ENCODE results near the gene ATF6. TPM values are rescaled to one million over a fixed set of nuclear protein-coding genes. Genes with fewer than 3 reads are reported as not detected.
"Not testable (repeated sequence)": the region's sequence is repeated elsewhere in the genome, so short reads cannot be mapped to it uniquely, and the experiment has no call there.

The ATF6 gene
- total RNA-seq, 1 donor from 2014 or later = 31.1 TPM

DNA sequence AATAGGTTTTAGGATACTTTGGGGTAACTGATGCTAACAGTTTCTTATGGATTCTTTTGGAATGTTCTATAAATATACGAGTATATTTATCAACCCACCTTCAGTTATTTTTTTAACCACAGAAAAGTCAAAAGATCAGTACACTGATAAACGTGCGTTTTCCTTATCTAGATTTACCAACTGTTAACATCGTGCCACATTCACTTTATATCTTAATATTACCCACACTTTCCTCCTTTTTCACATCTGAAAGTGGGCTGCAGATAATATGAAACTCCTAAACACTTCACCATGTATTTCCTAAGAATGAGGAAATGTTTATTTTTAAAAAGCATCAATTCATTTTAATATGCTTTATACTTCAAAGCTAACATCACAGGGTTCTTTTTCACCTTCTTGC lies 7.7 kb downstream of the ATF6 start:
- intact Hi-C loops (cut with micrococcal nuclease) = no loop called here

DNA sequence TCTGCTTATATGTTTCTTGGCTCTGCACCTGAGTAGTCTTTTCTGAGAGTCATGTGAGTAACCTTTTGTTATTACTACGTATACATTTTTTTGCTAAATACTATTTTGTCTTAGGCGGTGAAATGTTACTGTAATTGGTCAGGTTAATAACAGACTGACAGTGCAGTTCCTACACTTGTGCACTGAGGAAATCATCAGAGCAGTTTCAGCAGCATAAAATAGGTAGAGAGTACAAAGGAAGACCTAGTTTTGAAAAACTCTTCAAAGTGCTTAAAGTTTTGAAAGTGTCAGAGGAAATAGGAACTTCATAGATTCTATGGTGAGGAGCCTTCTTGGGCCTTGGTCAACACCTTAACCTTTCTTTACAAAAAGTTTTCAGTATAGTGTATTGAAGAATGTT lies 11.1 kb downstream of the ATF6 start:
- intact Hi-C loops (cut with micrococcal nuclease) = no loop called here

DNA sequence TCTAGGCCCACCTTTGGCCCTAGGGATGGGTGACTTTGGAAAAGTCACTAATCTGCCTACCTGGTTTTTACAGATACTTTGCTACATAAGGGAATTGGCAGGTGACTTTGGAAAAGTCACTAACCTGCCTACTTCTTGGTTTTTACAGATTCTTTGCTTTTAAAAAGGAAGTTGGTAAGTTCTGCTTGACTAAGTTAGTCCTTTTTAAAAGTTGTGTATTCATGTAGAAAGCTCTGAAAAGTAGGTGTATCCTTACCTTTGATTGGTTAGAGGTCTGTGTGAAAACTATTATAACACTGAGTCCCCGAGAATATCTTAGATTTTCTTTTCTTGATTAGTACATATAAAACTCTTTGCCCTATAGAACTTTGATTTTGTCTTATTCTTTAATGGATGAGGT lies 12.4 kb downstream of the ATF6 start:
- intact Hi-C loops (cut with micrococcal nuclease) = no loop called here

DNA sequence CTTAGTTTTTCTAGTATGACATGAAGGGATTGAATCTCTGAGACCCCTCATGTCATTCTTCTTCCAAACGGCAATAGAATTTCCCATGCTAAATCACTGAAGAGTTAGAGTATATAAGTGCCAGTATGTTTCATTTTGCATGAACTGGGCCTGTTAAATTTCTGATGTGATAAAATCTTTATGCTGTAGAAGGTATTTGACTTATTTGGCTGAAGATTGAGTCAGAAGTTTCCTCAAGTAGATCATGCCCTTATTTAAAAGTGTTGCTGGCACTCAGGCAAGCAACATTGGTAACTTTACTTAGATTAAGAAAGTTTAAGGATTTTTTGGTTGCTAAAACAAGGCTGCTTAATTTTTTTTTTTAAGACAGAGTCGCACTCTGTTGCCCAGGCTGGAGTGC lies 13.3 kb downstream of the ATF6 start:
- intact Hi-C loops (cut with micrococcal nuclease) = no loop called here

DNA sequence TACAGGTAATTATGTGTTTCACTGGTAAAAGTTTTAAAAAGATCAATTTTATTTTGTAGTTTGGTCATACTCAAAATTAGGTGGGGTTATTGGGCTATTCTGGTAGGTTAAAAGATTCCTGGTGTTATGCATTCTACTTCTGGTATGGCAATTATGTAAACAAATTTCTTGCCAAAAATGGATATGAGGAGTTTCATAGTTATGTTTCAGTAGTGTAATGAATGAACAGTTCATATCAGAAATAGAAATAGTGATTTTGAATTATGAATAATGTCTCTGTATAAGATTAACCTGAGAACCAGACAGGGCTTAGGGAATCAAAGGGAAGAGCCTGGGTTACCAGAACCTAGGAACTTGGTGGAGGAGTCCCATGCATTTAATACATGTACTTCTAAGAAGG lies 15.9 kb downstream of the ATF6 start:
- intact Hi-C loops (cut with micrococcal nuclease) = no loop called here

DNA sequence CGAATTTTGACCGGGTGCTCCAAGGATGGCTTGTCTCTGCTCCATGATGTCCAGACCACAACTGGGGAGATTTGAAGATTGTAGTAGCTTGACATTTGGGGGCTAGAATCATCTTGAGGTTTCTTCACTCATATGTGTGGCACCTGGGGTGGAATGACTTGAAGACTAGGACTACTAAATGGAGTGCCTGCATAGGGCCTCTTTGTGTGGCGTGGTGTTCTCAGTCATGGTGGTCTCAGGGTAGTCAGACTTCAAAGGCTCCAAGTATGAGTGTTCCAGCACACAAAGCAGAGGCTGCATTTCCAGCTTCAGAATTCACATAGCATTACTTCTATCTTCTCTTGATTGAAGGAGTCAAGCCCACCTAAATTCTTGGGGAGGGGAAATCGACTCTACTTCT lies 16.8 kb downstream of the ATF6 start:
- intact Hi-C loops (cut with micrococcal nuclease) = no loop called here

DNA sequence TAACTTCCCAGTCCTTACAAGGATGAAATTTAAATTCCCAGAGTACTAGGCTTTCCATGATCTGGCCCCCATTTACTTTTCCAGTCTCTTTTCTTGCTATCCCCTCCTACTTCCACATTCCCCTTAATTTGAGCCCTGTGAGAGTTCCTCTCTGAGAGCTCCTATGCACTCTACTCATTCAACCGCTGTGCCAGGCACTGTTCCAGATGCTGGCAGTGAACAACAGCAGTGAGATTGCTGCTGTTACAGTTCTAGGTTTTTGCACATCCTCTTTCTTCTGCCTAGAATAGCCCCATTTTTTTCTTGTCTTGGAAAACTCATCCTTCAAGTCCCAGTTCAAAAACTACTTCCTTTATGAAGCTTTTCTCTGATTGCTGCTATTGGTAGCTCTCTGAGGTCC lies 18.8 kb downstream of the ATF6 start:
- intact Hi-C loops (cut with micrococcal nuclease) = no loop called here

DNA sequence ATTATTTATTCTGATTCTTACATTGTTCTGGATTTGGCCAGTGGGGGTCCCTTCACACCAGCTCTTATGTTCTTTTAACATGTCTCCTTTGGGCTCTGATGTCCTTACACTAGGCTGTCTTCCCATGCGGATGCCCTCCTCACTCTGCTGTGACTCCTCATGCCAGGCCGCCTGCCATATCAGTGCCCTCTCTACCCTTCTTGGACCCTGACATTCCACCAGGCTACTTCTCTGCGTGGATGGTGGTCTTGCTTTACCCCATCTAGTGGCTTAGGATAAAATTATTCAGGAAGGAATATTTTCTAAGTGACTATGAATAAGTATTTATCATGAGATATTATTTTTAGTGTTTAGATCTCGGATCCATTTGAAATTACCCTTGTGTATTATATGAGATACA lies 21.2 kb downstream of the ATF6 start:
- intact Hi-C loops (cut with micrococcal nuclease) = no loop called here

DNA sequence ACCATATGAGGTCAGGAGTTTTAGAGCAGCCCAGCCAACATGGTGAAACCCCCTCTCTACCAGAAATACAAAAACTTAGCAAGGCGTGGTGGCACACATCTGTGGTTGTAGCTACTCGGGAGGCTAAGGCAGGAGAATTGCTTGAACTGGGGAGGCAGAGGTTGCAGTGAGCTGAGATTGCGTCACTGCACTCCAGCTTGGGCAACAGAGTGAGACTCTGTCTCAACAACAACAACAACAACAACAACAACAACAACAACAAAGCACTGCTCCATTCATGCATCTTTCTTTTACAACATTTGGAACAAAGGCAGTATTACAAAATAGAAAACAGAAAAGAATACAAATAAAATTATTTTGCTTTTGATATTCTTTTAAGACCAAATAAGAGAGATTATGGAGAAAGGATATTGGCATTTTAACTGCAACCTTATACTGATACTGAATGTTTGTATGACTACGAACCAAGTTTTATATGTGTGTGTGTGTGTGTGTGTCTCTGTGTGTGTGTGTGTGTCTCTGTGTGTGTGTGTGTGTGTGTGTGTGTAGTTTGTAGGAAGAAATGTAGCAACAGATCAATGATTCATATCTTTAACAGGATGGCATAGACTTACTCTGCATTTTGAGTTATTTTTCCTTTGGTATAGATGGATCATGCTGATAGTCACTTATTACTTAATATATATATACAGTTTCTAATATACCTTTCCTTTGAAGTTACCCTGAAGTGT lies 24.6 kb downstream of the ATF6 start:
- intact Hi-C loops (cut with micrococcal nuclease) = loop anchor here (10.0 kb wide), 1 partner anchor 174 kb away; no protein-coding TSS in a partner anchor

DNA sequence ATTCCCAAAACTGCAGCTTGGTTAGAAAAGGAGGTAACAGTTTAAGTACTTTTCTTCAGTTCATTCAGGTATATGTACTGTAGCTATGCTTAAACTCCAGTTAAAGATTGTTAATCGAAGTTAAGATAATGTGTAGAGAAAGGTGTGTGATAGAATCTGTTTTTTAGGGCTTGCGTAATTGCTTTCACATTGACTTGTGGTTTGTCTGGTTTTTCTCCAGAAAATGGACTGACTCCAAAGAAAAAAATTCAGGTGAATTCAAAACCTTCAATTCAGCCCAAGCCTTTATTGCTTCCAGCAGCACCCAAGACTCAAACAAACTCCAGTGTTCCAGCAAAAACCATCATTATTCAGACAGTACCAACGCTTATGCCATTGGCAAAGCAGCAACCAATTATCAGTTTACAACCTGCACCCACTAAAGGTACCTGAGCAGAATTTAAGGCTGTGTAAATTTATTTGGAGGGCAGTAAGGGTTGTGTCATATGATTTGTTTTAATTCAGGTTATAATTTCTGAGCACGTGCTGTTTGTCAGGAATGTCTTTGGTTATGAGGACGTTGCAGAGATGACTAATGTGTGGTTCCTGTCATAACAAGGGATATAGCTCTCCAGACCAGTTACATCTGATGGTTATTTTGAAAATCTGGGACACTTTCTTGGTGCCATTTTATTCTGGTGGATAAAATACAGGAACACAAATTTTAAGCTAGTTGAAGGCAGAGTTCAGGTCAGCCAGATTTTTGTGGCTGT lies 26.0 kb downstream of the ATF6 start:
- intact Hi-C loops (cut with micrococcal nuclease) = loop anchor here (1.0 to 10.0 kb wide), 5 partner anchors 25 to 245 kb away; partner anchors contain the start of gene ATF6

DNA sequence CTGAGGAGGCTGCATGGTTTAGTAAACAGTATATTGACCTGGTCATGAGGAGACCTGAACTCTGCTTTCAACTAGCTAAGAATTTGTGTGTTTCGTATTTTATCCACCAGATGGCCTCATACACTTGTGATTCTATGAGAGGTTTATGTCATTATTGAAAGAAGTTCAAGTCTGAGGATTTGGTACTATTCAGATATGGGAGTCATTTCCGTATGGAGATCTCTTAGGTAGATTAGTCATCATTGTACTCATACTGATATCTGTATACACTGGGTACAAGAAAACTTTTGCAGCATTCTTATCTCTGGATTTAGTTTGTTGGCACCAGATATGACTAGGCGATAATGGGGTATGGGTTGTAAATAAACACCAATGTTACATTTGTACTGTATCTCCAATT lies 26.6 kb downstream of the ATF6 start:
- intact Hi-C loops (cut with micrococcal nuclease) = loop anchor here (1.0 to 10.0 kb wide), 5 partner anchors 26 to 245 kb away; partner anchors contain the start of gene ATF6

DNA sequence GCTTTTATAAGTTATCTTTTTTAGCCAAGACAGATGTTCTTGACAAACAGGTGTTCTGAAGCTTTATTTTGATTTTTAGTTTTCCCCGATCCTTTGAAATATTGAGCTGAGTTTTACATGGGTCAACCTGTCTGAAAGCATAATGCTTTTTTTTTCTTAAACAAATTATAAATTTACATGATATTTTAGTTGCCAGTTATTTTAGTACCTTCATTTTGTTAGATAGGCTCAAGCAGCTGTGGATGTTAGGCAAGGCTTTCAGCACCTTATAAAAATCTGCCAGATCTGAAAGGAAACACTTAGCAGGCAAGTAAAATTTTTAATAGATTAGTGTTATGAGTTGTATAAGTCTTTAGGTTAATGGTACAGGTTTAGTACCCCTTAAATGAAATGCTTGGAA lies 33.7 kb downstream of the ATF6 start:
- intact Hi-C loops (cut with micrococcal nuclease) = loop anchor here (10.0 kb wide), 1 partner anchor 165 kb away; no protein-coding TSS in a partner anchor

DNA sequence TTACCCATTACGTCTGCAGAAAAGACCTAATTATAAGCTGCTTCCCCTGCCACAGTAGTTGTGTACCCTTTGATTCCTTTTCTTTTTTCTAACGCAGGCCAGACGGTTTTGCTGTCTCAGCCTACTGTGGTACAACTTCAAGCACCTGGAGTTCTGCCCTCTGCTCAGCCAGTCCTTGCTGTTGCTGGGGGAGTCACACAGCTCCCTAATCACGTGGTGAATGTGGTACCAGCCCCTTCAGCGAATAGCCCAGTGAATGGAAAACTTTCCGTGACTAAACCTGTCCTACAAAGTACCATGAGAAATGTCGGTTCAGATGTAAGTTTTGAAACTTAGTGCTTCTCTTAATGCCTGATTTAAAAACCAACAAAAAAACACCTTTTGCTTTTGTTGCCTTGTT lies 35.8 kb downstream of the ATF6 start:
- intact Hi-C loops (cut with micrococcal nuclease) = no loop called here

DNA sequence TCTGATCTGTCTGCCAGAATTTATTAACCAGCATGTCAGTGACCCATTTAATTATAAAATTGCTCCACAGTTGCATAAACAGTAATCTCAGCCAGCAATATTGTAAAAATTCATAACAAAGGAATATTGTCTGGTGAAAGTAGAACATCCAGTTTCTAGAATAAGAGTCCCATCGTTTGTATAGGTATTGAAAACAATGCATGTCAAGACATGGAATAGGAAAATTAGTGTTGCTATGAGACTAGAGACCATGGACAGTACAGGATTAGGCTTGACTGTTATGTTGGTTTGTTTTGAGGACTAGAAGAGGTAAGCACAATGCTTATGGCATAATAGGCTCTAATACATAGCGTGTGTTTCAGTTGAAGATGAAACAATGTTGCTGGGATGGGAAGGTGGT lies 37.1 kb downstream of the ATF6 start:
- intact Hi-C loops (cut with micrococcal nuclease) = no loop called here

DNA sequence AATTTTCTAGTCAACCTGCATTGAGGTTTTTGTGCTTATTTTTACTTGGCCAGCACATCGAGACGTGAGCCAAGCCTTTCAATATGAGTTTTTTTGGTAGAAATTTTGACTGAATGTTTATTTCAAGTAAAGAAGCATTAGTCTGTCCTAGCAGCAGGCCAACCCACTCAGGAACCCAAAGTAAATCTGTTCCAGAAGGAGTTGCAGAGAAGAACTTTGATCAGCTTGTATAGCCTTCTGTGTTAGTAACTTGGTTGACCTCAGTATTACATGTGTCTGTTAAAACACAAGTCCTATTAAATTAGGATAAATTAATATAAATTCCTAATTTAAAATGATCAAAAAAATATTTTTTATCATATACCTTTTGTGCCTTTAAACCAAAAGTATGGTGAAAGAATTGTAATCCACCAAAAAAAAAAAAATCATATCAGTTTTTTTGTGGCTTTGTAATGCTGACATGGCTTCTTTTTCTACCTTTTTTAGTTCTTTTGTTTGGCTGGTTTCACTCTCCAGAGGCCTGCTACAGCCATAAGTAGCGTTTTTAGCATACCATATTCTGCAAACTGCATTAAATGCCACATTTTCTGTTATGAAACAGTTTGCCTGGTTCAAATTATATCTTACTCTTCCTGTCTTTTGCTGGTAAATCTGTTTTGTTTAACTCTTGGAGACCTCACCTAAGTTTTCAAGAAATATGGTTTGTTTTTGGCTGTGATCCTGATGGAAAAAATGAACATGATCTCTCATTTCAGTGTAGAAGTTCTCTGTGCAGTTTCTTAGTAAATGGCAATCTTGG lies 39.5 kb downstream of the ATF6 start:
- intact Hi-C loops (cut with micrococcal nuclease) = no loop called here

DNA sequence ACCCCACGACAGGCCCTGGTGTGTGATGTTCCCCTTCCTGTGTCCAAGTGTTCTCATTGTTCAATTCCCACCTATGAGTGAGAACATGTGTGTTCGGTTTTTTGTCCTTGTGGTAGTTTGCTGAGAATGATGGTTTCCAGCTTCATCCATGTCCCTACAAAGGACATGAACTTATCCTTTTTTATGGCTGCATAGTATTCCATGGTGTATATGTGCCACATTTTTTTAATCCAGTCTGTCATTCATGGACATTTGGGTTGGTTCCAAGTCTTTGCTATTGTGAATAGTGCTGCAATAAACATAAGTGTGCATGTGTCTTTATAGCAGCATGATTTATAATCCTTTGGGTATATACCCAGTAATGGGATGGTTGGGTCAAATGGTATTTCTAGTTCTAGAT lies 43.1 kb downstream of the ATF6 start:
- intact Hi-C loops (cut with micrococcal nuclease) = not testable (repeated sequence)

DNA sequence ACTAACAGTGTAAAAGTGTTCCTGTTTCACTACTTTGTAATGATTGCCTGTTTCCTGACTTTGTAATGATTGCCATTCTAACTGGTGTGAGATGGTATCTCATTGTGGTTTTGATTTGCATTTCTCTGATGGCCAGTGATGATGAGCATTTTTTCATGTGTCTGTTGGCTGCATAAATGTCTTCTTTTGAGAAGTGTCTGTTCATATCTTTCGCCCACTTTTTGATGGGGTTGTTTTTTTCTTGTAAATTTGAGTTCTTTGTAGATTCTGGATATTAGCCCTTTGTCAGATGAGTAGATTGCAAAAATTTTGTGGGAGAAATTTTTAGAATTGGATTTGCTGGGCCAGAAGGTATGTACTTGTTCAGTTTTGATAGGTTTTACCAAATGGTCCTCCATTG lies 43.5 kb downstream of the ATF6 start:
- intact Hi-C loops (cut with micrococcal nuclease) = not testable (repeated sequence)

DNA sequence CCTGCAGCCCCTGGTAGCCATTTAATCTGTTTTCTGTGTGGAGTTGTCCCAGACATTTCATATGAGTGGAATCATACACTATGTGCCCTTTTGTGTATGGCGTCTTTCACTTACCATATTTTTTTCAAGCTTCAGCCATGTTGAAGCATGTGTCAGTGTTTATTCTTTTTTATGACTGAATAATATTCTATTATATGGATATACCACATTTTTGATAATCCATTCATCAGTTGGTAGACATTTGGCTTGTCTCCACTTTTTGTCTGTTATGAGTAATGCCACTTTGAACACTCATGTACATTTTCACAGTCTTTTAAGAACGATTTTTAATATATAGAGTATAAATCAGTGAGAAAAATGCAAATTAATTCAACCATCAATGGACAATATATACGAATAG lies 44.7 kb downstream of the ATF6 start:
- intact Hi-C loops (cut with micrococcal nuclease) = no loop called here

DNA sequence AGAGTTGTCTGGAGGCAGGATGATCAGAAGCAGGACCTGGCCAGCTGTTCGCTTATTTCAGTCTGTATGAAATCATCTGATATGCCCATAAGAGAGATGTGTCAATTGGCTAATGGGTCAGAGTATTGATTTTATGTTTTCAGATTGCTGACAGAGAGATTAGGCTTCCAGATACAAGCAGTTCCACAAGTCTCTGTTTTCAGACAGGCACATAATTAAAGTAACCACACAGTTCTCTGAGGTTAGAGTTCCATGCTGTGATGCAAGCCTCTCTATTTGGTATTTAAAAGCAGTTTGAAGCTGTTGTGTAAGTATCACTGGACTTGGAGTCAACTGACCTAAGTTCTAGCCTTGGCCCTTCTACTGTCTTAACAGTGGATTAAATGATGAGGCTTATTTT lies 50.1 kb downstream of the ATF6 start:
- intact Hi-C loops (cut with micrococcal nuclease) = no loop called here

DNA sequence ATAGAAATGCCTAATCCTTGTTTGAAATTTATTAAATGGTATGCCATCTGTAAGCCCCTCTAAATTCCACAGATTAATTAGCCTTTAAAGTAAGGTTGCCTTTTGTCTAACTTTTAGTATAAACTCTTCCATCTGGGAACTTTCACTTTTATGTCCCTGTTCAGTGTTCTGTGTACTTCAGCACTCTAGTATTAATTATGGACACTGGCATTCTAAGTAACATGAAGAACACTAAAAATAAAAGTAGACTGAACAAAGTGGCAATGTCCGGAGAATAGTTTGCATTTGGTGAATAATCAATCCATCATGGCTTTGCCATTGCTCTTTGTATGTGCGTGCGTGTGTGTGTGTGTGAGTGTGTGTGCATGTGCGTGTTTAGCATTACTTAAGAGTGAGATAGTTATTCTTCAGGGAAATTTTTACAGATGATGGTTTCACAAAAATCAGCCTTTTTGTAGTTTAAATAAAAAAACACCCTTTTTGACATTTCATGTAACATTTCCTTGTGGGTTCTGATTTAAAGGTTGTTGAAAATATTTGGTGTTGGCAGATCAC lies 51.1 kb downstream of the ATF6 start:
- intact Hi-C loops (cut with micrococcal nuclease) = no loop called here

DNA sequence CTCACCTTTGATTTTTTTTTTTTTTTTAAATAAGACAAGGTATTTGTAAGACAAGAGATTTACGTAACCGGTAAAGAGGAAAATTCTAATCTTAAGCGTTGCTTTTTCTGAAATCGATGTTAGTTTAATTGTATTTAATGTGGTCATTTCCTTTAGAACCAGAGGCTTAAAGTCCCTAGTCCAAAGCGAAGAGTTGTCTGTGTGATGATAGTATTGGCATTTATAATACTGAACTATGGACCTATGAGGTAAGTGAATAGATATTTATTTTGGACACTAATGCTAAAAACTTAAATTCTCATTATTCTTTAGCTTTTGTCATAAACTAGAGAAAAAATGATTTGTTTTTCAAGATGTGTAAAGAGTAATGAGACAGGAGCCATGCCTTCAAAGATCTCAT lies 54.8 kb downstream of the ATF6 start:
- intact Hi-C loops (cut with micrococcal nuclease) = no loop called here

DNA sequence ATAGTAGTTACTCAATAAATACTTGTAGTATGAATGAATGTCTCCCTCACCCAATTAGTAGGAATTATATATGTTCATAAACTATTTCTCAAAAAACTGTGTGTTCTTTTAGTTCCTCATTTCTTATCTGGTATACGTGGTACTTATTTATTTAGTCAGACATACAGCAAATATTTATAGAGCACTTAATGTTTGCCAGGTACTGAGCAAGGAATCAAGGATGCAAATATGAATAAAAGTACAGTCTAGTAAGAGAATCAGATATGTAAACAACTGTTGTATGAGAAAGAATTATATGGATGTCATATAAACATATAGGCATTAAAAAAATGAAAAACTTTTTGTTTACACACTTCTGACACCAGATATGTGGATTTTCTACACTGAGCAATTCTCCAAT lies 58.5 kb downstream of the ATF6 start:
- intact Hi-C loops (cut with micrococcal nuclease) = no loop called here

Measured in T-helper 2 cell treated with Interferon-gamma antibody and Interleukin-4, amounts not matched to agents 100 ng/mL and 5 ng/mL, for 36 hours (primary cell).